Smooth muscle cell (in vitro differentiated cells): ENCODE measurements around the gene TMEM176A. TPM values are rescaled to one million over a fixed set of nuclear protein-coding genes. Genes with fewer than 3 reads are reported as not detected.

Experiments
- DNase-seq: peaks from one replicate; lab custom pipeline; 2025; ENCODE audit not compliant: unreplicated experiment; lab: John Stamatoyannopoulos, UW
- H2AFZ ChIP-seq: fragments of 200-600 bp; sonication (generic); 2 replicates; pipeline ENCODE4 v1.6.0; 2016; ENCODE audit warnings: antibody characterized with exemption, low read depth, mild to moderate bottlenecking
- H3F3A ChIP-seq: fragments of 200-600 bp; sonication (generic); 2 replicates; pipeline ENCODE4 v1.6.0; 2017; ENCODE audit warnings: antibody characterized with exemption, low read depth
- H3K27ac ChIP-seq: fragments of 200-600 bp; sonication (generic); 2 replicates; pipeline ENCODE4 v1.5.1; 2016; ENCODE audit warnings: low read depth, mild to moderate bottlenecking
- H3K27me3 ChIP-seq: fragments of 200-600 bp; sonication (generic); 2 replicates; pipeline ENCODE4 v1.6.1; 2016; ENCODE audit warnings: low read depth, mild to moderate bottlenecking
- H3K36me3 ChIP-seq: fragments of 200-600 bp; sonication (generic); 2 replicates; pipeline ENCODE4 v1.5.1; 2016; ENCODE audit warnings: low read depth
- H3K4me1 ChIP-seq: fragments of 200-600 bp; sonication (generic); 2 replicates; pipeline ENCODE4 v1.5.1; 2016; ENCODE audit warnings: low read depth
- H3K4me2 ChIP-seq: fragments of 200-600 bp; sonication (generic); 2 replicates; pipeline ENCODE4 v1.6.0; 2016; ENCODE audit warnings: mild to moderate bottlenecking
- H3K4me3 ChIP-seq: fragments of 200-600 bp; sonication (generic); 2 replicates; pipeline ENCODE4 v1.5.1; 2016; ENCODE audit warnings: mild to moderate bottlenecking
- H3K79me2 ChIP-seq: fragments of 200-600 bp; sonication (generic); 2 replicates; pipeline ENCODE4 v1.6.0; 2016; ENCODE audit warnings: low read depth, mild to moderate bottlenecking
- H3K9ac ChIP-seq: fragments of 200-600 bp; sonication (generic); 2 replicates; pipeline ENCODE4 v1.6.0; 2016; ENCODE audit warnings: low read depth
- H3K9me3 ChIP-seq: fragments of 200-600 bp; sonication (generic); replicated peaks from 2 replicates; pipeline ENCODE4 v1.5.1; 2016; ENCODE audit warnings: low read depth
- H4K20me1 ChIP-seq: fragments of 200-600 bp; sonication (generic); 2 replicates; pipeline ENCODE4 v1.6.0; 2016; ENCODE audit warnings: low read depth
- WGBS: methylation state at CpG from one replicate; pipeline ENCODE4 v1.1.7; 2016; ENCODE audit warnings: low lambda C conversion rate; 5-methylcytosine and 5-hydroxymethylcytosine counted together
- polyA plus RNA-seq: library from polyadenylated mRNA; unstranded; fragments of >200 nt; fragmentation: Nextera tagmentation; extraction: Ambion mirVana; gene quantifications from 2 replicates; pipeline ENCODE4 v1.2.1, GENCODE V29; 2016
- total RNA-seq: library from RNA; depleted of rRNA; stranded (reverse); fragments of >200 nt; gene quantifications from 2 replicates; pipeline ENCODE4 v1.2.3, GENCODE V29; 2014
- TF ChIP-seq, protein P1 (sequence below): fragments of 200-600 bp; sonication (generic); IDR thresholded peaks from 2 replicates; pipeline ENCODE4 v1.5.1; 2017; ENCODE audit warnings: borderline replicate concordance, mild to moderate bottlenecking, antibody characterized with exemption; ENCODE audit not compliant: insufficient read depth, poor library complexity, severe bottlenecking

TMEM176A gene
- total and polyA plus RNA-seq, 2 experiments from 2014 or later, result 52.8 to 105 TPM

DNA sequence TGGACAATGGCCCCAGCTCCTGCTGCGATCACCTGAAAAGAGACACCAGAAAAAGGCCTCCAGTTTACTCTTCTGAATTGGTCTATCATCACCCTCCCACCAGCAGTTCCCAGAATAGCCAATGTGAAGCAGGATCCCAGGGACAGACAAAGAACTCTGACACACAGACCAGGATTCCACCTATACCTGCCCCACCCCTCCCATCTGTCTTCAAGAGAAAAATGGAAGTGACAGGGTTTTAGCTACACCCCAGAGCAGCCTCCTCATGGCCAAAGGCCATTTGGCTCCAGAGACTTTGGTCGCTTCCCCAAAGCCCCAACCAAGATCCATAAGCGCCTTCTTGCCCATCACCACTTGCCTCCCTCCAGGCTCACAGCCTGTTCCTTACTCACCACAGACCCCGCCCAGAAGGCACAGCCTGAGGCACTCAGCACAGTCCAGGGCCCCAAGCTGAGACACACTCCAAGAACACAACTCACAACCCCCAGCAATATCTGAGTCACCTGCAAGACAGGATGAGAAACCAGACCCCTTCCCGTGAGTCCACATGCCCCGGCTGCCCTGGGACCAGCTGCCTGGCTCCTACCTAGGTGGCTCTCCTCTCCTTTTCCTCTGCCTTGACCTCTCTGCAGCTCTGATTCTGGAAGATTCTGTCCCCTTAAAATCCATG, 6.9 kb upstream of the TMEM176A start:
- H3K9ac ChIP-seq, result no peak overlapping the region
- H3K4me1 ChIP-seq, result no peaks in the 10 kb centered on the region
- TF ChIP-seq, protein P1, sequence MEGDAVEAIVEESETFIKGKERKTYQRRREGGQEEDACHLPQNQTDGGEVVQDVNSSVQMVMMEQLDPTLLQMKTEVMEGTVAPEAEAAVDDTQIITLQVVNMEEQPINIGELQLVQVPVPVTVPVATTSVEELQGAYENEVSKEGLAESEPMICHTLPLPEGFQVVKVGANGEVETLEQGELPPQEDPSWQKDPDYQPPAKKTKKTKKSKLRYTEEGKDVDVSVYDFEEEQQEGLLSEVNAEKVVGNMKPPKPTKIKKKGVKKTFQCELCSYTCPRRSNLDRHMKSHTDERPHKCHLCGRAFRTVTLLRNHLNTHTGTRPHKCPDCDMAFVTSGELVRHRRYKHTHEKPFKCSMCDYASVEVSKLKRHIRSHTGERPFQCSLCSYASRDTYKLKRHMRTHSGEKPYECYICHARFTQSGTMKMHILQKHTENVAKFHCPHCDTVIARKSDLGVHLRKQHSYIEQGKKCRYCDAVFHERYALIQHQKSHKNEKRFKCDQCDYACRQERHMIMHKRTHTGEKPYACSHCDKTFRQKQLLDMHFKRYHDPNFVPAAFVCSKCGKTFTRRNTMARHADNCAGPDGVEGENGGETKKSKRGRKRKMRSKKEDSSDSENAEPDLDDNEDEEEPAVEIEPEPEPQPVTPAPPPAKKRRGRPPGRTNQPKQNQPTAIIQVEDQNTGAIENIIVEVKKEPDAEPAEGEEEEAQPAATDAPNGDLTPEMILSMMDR, result no peak
- no peak overlapping the region for H3K4me3 ChIP-seq
- 83% methylated on average over 6 of the region's 6 CpGs for WGBS
- H3K27ac ChIP-seq, result no peak overlapping the region
- H3F3A ChIP-seq, result no peaks in the 10 kb centered on the region
- peaks cover 20% of the 10 kb centered on the region for H3K27me3 ChIP-seq
- H3K4me2 ChIP-seq, result no peak overlapping the region
- DNase-seq, result no peak
- no peaks in the 10 kb centered on the region for H4K20me1 ChIP-seq
- no peaks in the 10 kb centered on the region for H3K36me3 ChIP-seq
- H3K9me3 ChIP-seq, result no peaks in the 10 kb centered on the region
- H2AFZ ChIP-seq, result no peak overlapping the region
- H3K79me2 ChIP-seq, result no peaks in the 10 kb centered on the region

DNA sequence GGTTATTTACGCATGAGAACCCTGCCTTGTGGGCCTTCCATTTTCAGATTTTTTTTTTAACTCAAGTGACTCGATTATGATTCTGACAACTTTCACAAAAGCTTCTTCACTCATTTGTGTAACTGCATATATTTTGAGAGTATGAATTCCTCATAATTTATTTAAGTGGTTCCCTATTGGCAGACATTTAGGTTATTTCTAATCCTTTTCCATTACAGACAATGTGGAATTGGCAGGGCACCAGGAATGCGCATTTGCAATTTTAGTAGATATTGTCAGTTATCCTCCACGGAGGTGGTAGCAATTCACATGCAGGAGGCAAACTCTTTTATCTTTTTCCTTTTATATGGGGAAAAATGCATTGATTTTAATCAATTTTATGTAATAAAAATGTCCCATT, 2.9 kb upstream of the TMEM176A start:
- H4K20me1 ChIP-seq, result no peaks in the 10 kb centered on the region
- no peak overlapping the region for H3K27ac ChIP-seq
- no peak overlapping the region for H3K9ac ChIP-seq
- TF ChIP-seq, protein P1, result no peak
- no peak overlapping the region for H2AFZ ChIP-seq
- H3K4me2 ChIP-seq, result no peak overlapping the region
- H3K27me3 ChIP-seq, result peaks cover 54% of the 10 kb centered on the region
- no peaks in the 10 kb centered on the region for H3K36me3 ChIP-seq
- H3K9me3 ChIP-seq, result no peaks in the 10 kb centered on the region
- WGBS, result 86% methylated on average over 4 of the region's 4 CpGs
- no peaks in the 10 kb centered on the region for H3F3A ChIP-seq
- no peaks in the 10 kb centered on the region for H3K4me1 ChIP-seq
- H3K79me2 ChIP-seq, result no peaks in the 10 kb centered on the region
- H3K4me3 ChIP-seq, result no peak overlapping the region
- DNase-seq, result no peak

DNA sequence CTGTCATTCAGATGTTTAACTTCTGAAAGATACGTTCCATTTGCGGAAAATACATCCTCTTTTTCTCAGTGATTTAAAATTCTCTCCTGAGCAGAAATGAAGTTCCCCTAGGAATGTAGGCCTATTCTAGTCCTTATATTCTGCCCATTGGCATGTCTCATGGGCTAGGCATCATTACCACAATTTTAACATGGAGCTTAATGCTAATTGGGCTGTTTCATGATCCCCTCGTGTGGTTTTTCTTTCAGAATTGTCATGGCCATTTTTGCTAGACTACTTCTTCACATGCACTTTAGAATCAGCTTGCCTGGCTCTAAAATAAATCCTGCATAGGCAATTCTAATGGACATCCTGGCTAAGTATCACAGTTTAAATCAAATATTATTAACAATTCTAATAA, 1.4 kb upstream of the TMEM176A start:
- H3K27me3 ChIP-seq, result peaks cover 54% of the 10 kb centered on the region
- no peaks in the 10 kb centered on the region for H3F3A ChIP-seq
- no peaks in the 10 kb centered on the region for H4K20me1 ChIP-seq
- WGBS, result 92% methylated on average over 3 of the region's 3 CpGs
- H2AFZ ChIP-seq, result no peak overlapping the region
- DNase-seq, result no peak
- H3K27ac ChIP-seq, result no peak overlapping the region
- no peaks in the 10 kb centered on the region for H3K4me1 ChIP-seq
- TF ChIP-seq, protein P1, result no peak
- H3K79me2 ChIP-seq, result no peaks in the 10 kb centered on the region
- no peaks in the 10 kb centered on the region for H3K36me3 ChIP-seq
- H3K4me3 ChIP-seq, result peak overlapping the region; percentile 62
- H3K4me2 ChIP-seq, result peak overlapping the region; percentile 93
- no peaks in the 10 kb centered on the region for H3K9me3 ChIP-seq
- no peak overlapping the region for H3K9ac ChIP-seq
